Measurements from ENCODE around the gene MRPS9. TPM values are rescaled to one million over a fixed set of nuclear protein-coding genes. Genes with fewer than 3 reads are reported as not detected.

Gene MRPS9
- total and polyA plus RNA-seq, 2 experiments from 2014 or later, result 64.7 to 78.9 TPM

DNA sequence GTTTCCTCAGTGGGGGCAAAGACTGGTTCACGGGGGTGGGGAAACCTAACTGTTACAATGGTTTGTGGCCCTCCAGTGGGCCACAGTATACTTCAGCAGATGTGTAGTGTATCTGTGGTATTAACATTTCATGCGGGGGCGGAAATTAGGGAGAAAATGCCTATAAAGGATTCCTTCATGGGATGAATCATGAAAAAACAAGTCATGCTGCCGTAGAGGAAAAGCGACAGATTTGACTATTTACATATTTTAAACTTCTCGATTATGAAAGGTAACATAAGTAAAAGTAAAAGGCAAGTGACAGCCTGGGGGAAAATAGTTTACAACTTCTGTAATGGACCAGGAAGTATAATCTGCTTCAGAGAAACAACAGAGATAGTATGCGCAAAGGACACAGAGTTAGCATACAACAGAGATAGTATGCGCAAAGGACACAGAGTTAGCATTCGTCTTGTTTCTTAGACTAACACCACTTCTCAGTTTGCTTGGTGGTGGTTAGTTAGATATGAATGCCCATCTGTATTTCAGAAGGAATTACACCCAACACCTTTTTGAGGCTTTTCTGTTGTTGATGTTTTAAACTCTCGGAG is 41.1 kb downstream of the MRPS9 start:
- peak overlapping the region; percentile 4; the same call in 1 of the 2 replicates for H3K4me2 ChIP-seq
- Mint-ChIP-seq H3K27ac (peak overlapping the region; percentile 66), H3K9me3 (no peaks in the 10 kb centered on the region), H3K27me3 (ENCODE audit: insufficient read depth, low read depth, poor library complexity) (peaks cover 1% of the 10 kb centered on the region), H3K36me3 (ENCODE audit: low read depth) (peaks cover 4% of the 10 kb centered on the region; the same call in 2 of the 3 replicates), H3K4me3 (no peak overlapping the region), H3K4me1 (peaks cover 41% of the 10 kb centered on the region)
- no peak overlapping the region for H3K4me3 ChIP-seq
- H3K27ac ChIP-seq (ENCODE audit: low read depth), result peak overlapping the region; percentile 26; the same call in 1 of the 2 replicates
- H3F3A ChIP-seq (replicated peaks; ENCODE audit: low read depth), result no peaks in the 10 kb centered on the region
- ATAC-seq (no peak), DNase-seq (ENCODE audit: low spot score) (no peak)
- TF ChIP-seq NANOG (IDR thresholded peaks at IDR 0.05; ENCODE audit: borderline replicate concordance) (no peak), ZNF331 (CRISPR knock-in tag; IDR thresholded peaks at IDR 0.05; ENCODE audit: low read depth) (no peak), EZH2 (IDR thresholded peaks at IDR 0.05; ENCODE audit: low read depth, unreplicated experiment) (no peak), EZH2phosphoT487 (IDR thresholded peaks at IDR 0.05; ENCODE audit: unreplicated experiment) (no peak), ZNF114 (CRISPR knock-in tag; IDR thresholded peaks at IDR 0.05) (no peak), POLR2AphosphoS5 (IDR thresholded peaks at IDR 0.05; ENCODE audit: low read depth) (no peak), JUNB (IDR thresholded peaks at IDR 0.05; ENCODE audit: unreplicated experiment) (no peak), CREB1 (CRISPR knock-in tag; IDR thresholded peaks at IDR 0.05; ENCODE audit: low read depth) (no peak), STAT1 (IDR thresholded peaks at IDR 0.05; ENCODE audit: unreplicated experiment) (no peak)
- TF ChIP-seq, protein P1, sequence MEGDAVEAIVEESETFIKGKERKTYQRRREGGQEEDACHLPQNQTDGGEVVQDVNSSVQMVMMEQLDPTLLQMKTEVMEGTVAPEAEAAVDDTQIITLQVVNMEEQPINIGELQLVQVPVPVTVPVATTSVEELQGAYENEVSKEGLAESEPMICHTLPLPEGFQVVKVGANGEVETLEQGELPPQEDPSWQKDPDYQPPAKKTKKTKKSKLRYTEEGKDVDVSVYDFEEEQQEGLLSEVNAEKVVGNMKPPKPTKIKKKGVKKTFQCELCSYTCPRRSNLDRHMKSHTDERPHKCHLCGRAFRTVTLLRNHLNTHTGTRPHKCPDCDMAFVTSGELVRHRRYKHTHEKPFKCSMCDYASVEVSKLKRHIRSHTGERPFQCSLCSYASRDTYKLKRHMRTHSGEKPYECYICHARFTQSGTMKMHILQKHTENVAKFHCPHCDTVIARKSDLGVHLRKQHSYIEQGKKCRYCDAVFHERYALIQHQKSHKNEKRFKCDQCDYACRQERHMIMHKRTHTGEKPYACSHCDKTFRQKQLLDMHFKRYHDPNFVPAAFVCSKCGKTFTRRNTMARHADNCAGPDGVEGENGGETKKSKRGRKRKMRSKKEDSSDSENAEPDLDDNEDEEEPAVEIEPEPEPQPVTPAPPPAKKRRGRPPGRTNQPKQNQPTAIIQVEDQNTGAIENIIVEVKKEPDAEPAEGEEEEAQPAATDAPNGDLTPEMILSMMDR (conservative IDR thresholded peaks at IDR 0.05; ENCODE audit: low read depth in 2 of 2), result no peak
- TF ChIP-seq, protein P2, sequence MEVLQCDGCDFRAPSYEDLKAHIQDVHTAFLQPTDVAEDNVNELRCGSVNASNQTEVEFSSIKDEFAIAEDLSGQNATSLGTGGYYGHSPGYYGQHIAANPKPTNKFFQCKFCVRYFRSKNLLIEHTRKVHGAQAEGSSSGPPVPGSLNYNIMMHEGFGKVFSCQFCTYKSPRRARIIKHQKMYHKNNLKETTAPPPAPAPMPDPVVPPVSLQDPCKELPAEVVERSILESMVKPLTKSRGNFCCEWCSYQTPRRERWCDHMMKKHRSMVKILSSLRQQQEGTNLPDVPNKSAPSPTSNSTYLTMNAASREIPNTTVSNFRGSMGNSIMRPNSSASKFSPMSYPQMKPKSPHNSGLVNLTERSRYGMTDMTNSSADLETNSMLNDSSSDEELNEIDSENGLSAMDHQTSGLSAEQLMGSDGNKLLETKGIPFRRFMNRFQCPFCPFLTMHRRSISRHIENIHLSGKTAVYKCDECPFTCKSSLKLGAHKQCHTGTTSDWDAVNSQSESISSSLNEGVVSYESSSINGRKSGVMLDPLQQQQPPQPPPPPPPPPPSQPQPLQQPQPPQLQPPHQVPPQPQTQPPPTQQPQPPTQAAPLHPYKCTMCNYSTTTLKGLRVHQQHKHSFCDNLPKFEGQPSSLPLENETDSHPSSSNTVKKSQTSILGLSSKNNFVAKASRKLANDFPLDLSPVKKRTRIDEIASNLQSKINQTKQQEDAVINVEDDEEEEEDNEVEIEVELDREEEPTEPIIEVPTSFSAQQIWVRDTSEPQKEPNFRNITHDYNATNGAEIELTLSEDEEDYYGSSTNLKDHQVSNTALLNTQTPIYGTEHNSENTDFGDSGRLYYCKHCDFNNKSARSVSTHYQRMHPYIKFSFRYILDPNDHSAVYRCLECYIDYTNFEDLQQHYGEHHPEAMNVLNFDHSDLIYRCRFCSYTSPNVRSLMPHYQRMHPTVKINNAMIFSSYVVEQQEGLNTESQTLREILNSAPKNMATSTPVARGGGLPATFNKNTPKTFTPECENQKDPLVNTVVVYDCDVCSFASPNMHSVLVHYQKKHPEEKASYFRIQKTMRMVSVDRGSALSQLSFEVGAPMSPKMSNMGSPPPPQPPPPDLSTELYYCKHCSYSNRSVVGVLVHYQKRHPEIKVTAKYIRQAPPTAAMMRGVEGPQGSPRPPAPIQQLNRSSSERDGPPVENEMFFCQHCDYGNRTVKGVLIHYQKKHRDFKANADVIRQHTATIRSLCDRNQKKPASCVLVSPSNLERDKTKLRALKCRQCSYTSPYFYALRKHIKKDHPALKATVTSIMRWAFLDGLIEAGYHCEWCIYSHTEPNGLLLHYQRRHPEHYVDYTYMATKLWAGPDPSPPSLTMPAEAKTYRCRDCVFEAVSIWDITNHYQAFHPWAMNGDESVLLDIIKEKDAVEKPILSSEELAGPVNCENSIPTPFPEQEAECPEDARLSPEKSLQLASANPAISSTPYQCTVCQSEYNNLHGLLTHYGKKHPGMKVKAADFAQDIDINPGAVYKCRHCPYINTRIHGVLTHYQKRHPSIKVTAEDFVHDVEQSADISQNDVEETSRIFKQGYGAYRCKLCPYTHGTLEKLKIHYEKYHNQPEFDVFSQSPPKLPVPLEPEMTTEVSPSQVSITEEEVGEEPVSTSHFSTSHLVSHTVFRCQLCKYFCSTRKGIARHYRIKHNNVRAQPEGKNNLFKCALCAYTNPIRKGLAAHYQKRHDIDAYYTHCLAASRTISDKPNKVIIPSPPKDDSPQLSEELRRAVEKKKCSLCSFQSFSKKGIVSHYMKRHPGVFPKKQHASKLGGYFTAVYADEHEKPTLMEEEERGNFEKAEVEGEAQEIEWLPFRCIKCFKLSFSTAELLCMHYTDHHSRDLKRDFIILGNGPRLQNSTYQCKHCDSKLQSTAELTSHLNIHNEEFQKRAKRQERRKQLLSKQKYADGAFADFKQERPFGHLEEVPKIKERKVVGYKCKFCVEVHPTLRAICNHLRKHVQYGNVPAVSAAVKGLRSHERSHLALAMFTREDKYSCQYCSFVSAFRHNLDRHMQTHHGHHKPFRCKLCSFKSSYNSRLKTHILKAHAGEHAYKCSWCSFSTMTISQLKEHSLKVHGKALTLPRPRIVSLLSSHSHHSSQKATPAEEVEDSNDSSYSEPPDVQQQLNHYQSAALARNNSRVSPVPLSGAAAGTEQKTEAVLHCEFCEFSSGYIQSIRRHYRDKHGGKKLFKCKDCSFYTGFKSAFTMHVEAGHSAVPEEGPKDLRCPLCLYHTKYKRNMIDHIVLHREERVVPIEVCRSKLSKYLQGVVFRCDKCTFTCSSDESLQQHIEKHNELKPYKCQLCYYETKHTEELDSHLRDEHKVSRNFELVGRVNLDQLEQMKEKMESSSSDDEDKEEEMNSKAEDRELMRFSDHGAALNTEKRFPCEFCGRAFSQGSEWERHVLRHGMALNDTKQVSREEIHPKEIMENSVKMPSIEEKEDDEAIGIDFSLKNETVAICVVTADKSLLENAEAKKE (CRISPR knock-in tag; IDR thresholded peaks at IDR 0.05), result no peak
- TF ChIP-seq, protein P3, sequence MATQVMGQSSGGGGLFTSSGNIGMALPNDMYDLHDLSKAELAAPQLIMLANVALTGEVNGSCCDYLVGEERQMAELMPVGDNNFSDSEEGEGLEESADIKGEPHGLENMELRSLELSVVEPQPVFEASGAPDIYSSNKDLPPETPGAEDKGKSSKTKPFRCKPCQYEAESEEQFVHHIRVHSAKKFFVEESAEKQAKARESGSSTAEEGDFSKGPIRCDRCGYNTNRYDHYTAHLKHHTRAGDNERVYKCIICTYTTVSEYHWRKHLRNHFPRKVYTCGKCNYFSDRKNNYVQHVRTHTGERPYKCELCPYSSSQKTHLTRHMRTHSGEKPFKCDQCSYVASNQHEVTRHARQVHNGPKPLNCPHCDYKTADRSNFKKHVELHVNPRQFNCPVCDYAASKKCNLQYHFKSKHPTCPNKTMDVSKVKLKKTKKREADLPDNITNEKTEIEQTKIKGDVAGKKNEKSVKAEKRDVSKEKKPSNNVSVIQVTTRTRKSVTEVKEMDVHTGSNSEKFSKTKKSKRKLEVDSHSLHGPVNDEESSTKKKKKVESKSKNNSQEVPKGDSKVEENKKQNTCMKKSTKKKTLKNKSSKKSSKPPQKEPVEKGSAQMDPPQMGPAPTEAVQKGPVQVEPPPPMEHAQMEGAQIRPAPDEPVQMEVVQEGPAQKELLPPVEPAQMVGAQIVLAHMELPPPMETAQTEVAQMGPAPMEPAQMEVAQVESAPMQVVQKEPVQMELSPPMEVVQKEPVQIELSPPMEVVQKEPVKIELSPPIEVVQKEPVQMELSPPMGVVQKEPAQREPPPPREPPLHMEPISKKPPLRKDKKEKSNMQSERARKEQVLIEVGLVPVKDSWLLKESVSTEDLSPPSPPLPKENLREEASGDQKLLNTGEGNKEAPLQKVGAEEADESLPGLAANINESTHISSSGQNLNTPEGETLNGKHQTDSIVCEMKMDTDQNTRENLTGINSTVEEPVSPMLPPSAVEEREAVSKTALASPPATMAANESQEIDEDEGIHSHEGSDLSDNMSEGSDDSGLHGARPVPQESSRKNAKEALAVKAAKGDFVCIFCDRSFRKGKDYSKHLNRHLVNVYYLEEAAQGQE (IDR thresholded peaks at IDR 0.05; ENCODE audit: unreplicated experiment), result no peak
- TF ChIP-seq, protein P4, sequence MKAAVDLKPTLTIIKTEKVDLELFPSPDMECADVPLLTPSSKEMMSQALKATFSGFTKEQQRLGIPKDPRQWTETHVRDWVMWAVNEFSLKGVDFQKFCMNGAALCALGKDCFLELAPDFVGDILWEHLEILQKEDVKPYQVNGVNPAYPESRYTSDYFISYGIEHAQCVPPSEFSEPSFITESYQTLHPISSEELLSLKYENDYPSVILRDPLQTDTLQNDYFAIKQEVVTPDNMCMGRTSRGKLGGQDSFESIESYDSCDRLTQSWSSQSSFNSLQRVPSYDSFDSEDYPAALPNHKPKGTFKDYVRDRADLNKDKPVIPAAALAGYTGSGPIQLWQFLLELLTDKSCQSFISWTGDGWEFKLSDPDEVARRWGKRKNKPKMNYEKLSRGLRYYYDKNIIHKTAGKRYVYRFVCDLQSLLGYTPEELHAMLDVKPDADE (IDR thresholded peaks at IDR 0.05), result no peak
- no peak overlapping the region for H2AFZ ChIP-seq
- H3K4me1 ChIP-seq (ENCODE audit: insufficient read depth), result peaks cover 40% of the 10 kb centered on the region
- no peaks in the 10 kb centered on the region for H3K79me2 ChIP-seq (replicated peaks; ENCODE audit: insufficient read depth)
- no peaks in the 10 kb centered on the region for H3K9me2 ChIP-seq (ENCODE audit: insufficient read depth)
- H3K27me3 ChIP-seq (ENCODE audit: insufficient read depth), result no peaks in the 10 kb centered on the region
- H4K20me1 ChIP-seq (replicated peaks; ENCODE audit: insufficient read depth), result 0 out of 2 replicates have a peak, but pooled peaks cover 3% of the 10 kb centered on the region
- H3K36me3 ChIP-seq (ENCODE audit: insufficient read depth), result no peaks in the 10 kb centered on the region

Measured in GM23338 (cell line).